Urothelium cell line (cell line): Measurements from ENCODE around the gene SPACA6.
"Not testable (repeated sequence)": the region's sequence is repeated elsewhere in the genome, so short reads cannot be mapped to it uniquely, and the experiment has no call there.

Experiments used
- DNase-seq: peaks from one replicate; pipeline ENCODE4 v3.0.0; 2011; ENCODE audit warnings: low spot score, mixed read lengths
- FAIRE-seq: peaks from 2 replicates; lab custom pipeline; 2011; peaks lifted over from hg19 to GRCh38; lab: Jason Lieb, UNC

SPACA6 gene, protein sequence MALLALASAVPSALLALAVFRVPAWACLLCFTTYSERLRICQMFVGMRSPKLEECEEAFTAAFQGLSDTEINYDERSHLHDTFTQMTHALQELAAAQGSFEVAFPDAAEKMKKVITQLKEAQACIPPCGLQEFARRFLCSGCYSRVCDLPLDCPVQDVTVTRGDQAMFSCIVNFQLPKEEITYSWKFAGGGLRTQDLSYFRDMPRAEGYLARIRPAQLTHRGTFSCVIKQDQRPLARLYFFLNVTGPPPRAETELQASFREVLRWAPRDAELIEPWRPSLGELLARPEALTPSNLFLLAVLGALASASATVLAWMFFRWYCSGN

DNA sequence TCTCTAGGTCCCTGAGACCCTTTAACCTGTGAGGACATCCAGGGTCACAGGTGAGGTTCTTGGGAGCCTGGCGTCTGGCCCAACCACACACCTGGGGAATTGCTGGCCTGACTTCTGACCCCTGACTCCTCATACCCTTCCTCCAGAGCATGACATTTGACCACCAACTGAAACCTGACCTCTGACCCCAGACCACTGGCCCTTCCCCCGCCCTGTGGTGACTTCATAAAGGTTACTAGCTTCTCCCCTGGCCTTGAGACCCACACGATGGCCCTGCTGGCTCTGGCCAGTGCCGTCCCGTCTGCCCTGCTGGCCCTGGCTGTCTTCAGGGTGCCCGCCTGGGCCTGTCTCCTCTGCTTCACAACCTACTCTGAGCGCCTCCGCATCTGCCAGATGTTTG, at the start of gene SPACA6:
TSS of gene SPACA6 (plus strand) at position 71 of the 400 bp plus-strand sequence. CDS start at position 268, 197 bp downstream.
- FAIRE-seq = no peak

DNA sequence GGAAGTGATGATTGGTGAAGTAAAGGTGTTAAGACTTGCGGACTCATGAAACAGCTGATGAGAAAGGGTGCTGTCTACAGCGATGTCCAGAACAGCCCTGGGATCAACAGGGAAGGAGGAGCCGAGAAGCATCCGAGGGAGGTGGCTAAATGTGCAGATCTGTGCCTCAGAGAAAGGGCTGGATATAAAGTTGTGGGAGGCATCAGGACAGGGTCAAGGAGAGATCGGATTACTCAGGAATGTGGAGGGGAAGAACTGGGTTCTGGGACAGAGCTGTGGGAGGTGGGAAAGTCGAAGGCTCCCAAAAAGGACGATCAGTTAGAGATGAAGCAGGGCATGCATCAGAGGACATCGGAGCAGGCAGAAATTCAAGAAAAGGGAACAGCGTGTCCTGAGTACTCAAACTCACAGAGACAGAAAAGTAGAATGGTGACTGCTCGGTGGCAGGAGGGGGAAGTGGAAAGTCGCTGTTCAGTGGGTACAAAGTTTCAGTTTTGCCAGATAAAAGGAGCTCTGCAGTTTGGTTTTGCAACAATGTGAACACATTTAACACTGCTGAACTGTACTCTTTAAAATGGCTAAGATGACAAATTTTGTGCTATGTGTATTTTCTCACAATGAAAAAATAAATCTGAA, 48.4 kb upstream of the SPACA6 start:
- DNase-seq = no peak
- no peak for FAIRE-seq

More for the DNA sequence above, at the start of gene SPACA6:
- no peak for DNase-seq

DNA sequence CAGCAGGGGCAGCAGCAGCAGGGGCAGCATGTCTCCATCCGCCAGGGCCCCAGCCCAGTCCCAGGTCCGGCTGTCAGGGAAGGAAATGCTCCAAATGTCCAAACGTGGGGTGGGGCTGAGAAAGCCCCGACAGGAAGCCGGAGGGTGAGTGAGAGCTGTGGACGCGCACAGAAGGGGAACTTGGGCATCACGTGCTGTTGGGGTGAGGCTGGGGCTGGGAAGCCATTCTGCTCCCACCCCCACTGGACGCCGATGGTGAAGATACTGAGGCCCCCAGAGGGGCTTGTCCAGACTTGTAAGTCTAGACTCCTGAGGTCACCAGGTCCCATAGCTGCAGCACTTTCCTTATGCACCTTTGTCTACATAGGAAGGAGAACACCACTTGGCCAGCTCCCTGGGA, 46.4 kb upstream of the SPACA6 start, which contains the start of gene SIGLEC14:
TSS of gene SIGLEC14 (minus strand) at position 96 of the 400 bp plus-strand sequence. CDS start at position 30, 66 bp downstream.
- not testable (repeated sequence) for FAIRE-seq, DNase-seq

DNA sequence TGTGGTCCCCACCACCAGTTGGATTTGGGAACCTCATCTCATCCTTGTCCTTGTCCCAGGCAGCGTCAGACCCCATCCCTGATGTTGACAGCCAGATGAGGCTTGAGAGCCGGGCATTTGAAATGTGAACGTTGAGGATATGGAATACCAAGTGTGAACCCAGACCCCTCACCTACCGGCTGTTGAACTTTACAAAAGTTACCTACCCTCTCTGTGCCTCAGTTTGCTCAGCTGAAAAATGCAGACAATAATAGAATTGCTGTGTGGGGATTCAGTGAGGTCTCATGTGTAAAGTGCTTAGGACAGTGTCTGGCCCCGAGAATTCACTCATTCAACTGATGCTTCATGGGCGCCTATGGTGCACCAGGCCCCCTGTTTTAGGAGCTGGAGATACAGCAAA, 45.8 kb upstream of the SPACA6 start:
- DNase-seq (no peak), FAIRE-seq (no peak)

DNA sequence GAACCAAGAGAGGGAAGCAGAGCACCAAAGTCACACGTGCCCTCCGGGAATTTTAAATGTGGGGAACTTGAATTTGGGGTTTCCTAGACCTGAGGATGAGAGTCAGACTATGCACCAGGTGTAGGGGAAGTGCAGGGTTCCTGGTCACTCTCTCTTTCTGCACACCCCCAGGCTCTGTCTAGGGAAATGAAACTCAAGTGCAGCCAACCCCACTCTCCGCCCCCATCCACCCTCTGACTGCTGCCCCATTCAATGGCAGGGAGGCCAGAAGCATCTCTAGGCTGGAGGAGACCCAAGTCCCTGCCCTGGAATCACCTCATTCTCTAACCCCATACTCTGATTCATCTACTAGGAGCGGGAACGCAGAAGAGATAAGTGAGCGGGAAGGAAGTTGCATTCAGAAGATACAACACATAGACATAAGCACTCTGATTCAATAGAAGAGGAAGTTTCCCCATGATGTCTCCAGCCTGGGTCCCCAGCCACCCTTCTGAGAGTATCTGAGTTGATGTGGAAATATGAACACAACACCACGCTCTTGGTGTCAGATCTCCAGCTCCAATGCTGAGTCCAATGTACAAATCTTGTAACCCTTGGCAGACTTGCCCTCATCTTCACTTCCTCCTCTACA, 41.8 kb upstream of the SPACA6 start:
- FAIRE-seq (no peak), DNase-seq (no peak)

DNA sequence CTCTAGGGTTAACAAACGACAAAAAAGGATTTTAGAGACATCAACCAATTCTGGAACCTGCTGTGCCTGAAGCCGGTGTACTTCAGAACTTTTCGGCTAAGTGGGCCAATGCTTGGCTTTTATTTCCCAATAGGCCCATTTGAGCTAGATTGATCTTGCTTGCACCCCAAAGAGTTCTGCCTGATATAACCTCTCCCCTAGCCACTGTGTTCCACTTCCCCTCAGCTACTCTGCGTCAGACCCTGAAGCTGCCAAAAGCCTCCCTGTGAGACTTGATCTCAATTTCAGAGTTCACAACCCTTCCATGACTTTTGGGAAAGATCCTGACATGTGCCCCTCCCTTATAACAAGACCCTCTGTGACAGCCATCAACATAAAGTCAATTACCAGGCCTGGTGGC, 40.9 kb upstream of the SPACA6 start:
- DNase-seq = no peak

DNA sequence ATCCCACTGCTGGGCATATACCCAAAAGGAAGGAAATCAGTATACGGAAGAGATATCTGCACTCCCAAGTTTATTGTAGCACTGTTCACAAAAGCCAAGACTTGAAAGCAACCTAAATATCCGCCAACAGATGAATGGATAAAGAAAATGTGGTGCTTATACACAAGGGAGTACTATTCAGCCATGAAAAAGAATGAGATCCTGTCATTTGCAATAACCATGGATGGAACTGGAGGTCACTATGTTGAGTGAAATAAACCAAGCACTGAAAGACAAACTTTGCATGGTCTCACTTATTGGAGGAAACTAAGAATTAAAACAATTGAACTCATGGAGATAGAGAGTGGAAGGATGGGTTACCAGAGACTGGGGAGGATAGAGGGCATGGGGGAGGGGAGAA, 40.0 kb upstream of the SPACA6 start:
- DNase-seq = no peak
- no peak for FAIRE-seq

More for the DNA sequence above, 40.9 kb upstream of the SPACA6 start:
- no peak for FAIRE-seq

DNA sequence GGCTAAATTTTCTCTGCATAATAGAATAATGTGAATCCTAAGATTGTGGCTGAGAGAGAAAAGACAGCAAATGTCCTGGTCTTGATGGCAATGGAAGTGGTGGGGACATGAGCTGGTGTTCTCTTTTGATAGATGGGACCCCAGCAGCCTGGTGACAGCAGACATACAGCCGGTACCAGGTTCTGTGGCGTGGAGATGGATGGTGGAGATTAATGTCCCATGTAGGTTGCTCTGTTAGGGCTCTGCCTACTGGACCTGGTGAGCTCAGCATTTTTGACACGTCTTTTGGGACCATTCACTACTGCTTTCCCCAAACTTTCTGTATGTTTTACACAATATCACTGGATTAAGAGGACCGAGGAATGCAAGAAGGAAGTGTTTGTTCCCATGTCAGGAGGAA, 38.3 kb upstream of the SPACA6 start:
- no peak for DNase-seq

DNA sequence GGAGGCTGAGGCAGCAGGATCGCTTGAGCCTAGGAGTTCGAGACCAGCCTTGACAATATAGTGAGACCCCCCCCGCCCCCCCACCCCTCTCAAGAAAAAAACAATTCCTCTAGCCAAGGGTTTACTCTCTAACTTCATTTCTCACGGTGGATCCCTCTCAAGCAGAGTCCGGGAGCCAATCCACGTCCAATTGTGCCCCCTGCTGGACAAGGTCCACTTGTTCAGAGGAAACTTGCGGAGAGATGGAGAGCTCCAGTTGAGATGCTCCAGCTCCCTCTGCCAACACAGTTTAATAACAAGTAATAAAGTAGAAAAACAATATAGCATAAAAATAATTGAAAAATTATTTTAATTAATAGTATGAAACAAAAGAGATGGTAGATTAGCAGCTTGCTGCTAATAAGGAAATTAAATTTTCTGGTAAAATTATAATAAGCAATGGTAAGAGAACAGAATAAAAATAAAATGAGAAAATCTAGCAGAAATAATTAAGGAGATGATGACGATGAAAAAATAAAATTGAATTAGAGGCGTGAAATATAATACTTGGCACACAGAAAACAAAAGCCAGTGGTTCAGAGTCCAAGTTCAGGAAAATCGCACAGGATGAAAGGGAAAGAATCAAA, 32.0 kb upstream of the SPACA6 start:
- FAIRE-seq (no peak), DNase-seq (peak; percentile 68)

More for the DNA sequence above, 38.3 kb upstream of the SPACA6 start:
- no peak for FAIRE-seq

DNA sequence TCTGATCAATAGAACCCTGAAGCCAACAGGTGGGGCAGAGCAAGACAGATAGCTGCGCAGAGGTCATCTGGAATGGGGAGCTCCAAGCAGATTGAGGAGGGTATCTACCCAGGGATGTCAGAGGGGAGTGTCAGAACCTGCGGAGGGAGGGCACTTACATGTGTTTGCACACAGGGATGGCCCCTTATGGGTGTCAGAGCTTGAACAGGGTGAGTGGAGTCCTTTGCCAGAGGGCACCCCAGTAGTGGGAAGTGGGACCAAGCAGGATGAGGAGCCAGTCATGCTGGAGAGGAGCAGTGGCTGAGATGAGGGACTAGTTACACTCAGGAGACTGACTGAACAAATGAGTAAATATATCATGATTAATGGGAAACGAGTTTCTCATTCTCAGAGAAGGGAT, 29.5 kb upstream of the SPACA6 start:
- DNase-seq (no peak), FAIRE-seq (no peak)

DNA sequence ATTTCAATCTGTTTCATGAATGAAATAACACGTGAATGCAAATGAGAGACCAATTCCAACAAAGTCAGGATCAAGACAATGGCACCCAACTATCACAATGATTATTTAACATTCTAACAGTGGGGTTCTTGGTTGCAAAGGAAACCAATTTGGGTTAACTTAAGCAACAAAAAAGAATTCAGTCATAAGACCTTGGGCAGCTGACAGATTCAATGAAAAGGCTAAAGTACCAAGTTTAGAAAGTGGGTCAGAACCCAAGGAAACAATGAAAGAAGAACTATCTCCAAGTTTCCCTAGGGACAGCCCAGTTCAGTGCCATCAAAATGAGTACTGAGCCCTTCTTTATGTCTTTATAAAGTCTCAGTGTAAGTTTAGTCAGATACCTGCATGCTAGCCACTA, 29.0 kb upstream of the SPACA6 start:
- FAIRE-seq (no peak), DNase-seq (no peak)

DNA sequence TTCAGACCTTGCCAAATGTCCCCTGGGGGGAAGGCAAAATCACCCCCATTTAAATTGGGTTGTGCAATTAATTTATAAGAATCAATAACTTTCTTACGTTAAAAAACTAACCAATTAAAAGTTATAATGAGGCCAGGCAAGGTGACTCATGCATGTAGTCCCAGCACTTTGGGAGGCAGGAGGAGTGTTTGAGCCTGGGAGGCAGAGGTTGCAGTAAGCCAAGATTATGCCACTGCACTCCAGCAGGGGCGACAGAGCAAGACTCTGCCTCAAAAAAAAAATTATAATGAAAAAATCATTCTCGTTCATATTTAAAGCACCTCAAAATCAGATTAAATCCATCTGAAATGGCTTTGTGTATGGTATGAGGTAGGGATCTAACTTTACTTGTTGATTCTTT, 28.1 kb upstream of the SPACA6 start:
- FAIRE-seq (no peak), DNase-seq (no peak)

DNA sequence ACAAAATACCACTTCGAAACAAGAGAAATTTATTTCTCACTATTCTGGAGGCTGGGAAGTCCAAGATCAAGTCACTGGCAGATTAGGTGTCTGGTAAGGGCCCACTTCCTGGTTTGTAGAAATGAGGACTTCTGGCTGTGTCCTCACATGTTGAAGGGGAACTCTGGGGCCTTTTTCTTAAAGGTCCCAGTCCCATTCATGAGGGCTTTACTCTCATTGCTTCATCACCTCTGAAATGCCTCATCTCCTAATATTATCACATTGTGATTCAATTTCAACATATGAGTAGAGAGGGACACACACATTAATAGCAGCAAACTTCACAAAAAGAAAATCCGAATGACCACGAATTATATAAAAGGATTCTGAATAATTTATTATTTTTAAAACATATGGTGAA, 24.9 kb upstream of the SPACA6 start:
- DNase-seq (no peak), FAIRE-seq (no peak)

DNA sequence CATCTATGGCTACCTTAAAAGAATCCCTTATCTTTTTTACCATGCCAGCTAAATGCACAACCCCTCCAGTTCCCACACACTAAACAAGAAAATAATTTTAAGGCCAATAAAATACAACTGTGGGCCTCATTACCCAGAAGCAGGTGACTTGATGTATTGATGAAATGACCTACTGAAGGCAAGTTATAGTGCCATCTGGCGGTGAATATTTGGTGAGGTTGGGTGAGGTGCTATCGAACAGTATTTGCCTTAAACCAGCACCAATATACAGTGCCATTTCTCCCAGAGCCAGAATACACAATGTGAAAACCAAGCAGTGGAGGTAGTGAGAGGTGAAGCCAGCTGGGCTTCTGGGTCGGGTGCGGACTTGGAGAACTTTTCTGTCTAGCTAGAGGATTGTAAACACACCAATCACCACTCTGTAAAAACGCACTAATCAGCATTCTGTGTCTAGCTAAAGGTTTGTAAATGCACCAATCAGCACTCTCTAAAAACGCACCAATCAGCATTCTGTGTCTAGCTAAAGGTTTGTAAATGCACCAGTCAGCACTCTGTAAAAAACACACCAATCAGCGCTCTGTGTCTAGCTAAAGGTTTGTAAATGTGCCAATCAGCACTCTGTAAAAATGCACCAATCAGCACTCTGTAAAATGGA, 17.1 kb upstream of the SPACA6 start:
- DNase-seq, FAIRE-seq: not testable (repeated sequence)

DNA sequence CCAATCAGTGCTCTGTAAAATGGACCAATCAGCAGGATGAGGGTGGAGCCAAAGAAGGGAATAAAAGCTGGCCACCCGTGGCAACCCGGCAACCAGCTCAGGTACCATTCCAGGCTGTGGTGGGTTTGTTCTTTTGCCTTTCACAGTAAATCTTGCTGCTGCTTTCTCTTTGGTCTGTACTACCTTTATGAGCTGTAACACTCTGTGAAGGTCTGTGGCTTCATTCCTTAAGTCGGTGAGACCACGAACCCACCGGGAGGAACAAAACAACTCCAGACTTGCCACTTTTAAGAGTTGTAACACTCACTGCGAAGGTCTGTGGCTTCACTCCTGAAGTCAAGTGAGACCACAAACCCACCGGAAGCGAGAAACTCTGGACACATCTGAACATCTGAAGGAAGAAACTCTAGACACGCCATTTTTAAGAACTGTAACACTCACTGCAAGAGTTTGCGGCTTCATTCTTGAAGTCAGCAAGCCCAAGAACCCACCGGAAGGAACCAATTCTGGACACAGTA, 16.5 kb upstream of the SPACA6 start:
- no peak for DNase-seq
- FAIRE-seq = no peak

DNA sequence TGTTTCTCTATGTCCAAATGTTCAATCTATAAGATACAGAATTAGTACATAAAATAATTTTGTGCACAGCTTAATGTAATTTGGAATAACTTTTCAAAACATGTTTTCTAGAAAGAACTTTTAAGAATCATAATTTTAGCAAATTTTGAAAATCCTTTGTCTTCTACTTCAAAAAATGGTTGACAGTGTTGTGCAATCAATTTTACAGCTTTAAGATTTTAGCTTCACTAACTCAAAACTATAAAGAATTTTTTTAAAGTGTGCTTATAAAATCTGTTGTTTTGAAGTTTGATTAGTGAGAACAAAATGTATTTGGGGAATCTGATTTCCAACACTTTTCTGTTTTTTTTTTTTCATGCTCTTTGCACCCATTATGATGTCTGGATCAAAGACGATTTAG, 12.7 kb upstream of the SPACA6 start:
- DNase-seq = no peak
- FAIRE-seq = no peak

DNA sequence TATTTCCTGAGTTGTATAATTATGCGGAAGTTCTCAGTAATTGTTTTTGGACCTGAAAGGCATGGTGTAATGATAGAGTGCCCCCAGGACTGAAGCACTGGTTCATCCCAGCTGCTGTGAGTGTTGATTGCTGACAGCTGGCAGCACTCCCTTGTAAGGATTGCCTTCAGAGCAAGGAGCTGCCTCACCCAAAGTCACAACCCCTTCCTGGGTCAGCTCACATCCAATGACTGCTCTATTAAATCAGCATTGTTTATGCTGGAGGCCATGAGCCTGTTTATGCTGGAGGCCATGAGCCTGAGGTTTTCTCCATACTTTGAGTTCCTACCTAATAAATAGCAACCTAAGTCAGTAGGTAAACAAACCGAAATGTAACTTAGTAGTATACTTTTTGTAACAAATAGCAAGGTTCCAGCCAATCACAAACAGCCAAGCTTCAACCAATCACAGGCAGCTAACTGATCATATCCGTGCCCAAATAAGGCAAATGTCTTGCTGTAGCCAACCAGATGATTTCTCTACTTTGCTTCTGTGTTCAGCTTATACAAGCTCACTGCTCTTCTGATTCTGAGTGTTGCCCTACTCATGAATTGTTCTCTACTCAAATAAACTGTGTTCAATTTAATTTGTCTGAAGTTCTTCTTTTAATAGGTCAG, 11.7 kb upstream of the SPACA6 start:
- FAIRE-seq (no peak), DNase-seq (no peak)

DNA sequence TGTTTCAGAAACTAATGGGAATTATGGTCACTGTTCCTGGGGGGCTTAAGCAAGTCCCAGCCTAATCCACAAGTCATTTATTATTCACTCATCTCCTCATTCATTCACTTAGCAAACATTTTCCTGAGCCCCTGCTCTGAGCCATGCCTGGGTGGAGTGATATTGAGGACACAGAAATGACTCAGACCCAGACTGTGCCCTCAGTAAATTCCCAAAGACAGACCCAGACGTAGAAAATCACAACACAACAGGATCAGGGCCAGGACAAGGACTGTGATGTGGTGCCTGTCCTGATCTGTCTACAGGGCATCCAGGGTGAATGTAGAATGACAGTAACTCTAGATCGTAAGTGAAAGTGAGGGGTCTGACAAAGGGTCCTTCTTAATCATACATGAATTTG, 7.0 kb upstream of the SPACA6 start:
- no peak for DNase-seq
- peak; percentile 56 for FAIRE-seq

DNA sequence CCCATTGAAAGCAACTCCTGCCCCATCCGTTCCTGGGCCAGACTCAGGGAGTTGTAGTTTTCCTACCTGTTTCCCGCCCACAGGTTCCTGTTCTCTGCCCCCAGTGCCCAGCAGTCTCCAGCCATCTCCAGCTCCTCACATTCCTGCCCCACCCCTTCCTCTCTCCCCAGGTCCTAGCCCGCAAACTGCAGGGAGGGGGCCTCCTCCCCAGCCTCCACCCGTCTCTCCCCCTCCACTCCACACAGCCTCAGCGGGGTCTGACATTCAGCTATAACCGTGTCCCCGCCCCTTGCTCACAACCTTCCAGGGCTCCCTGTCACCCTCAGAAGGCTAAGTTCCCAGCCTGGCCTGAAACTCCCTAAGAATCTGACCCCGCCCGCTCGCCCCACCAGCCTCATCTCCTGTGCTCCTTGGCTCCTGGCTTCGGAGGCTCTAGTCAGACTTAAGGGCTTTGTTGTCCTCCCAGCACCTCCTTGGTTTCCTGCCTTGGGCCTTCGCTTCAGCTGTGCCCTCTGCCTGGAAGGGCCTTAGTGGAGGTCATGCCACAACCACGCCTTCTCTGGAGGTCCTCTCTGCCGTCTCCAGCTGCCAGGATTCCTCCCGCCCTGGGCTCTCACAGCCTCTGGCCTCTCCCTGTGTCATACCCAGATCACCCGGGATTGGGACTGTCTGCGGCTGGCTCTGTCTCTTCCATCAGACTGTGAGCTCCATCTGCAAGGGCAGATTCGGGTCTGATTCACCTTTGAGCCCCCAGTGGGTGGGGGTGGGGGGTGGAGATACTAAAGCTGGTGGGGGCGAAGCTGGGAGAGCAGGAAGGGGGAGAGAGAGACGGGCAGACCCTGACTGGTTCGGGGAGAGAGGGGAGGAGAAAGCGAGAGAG, 5.1 kb upstream of the SPACA6 start:
- no peak for FAIRE-seq
- peak; percentile 70 for DNase-seq
